PFSK-1 (cell line): ENCODE measurements around the gene THRB.

ENCODE experiments used
- FOXP2 ChIP-seq: optimal IDR thresholded peaks from 2 replicates; pipeline ENCODE3; 2011; ENCODE audit warnings: borderline replicate concordance, control low read depth, inconsistent platforms; ENCODE audit not compliant: insufficient read depth; ENCODE audit errors: extremely low read length, extremely low read depth
- POLR2AphosphoS5 ChIP-seq: IDR thresholded peaks from 2 replicates; pipeline ENCODE4 v1.6.1; 2012; ENCODE audit warnings: low read depth, mild to moderate bottlenecking, control low read depth, low read length, moderate library complexity
- TF ChIP-seq, protein P1 (sequence below), 2 experiments: IDR thresholded peaks; 2 replicates each; pipeline versions ENCODE4 v1.6.1 to v1.8.0; 2011 to 2012; ENCODE audit warnings: low read depth in 2 of 2, low read length in 2 of 2, control low read depth in 1 of 2, inconsistent platforms in 1 of 2, mild to moderate bottlenecking in 1 of 2, moderate library complexity in 1 of 2; ENCODE audit not compliant: insufficient read depth in 1 of 2

DNA sequence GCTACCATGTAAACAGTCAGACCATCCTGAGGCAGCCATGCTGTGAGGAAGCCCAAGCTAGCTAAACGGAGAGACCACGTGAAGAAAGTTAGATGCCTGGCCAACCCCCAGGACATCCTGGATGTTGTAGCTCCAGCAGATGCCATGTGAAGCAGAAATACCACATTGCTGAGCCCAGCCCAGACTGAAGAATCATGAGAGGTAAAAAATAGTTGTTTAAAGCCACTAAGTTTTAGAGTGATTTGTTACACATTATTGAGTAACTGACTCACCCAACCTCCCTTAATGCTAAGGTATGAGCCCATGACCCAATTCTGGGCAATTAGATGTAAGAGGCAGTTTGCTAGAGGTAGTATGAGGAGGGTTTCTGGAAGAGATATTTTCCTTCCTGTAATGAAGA is 200.5 kb downstream of the THRB start:
- TF ChIP-seq, protein P1, sequence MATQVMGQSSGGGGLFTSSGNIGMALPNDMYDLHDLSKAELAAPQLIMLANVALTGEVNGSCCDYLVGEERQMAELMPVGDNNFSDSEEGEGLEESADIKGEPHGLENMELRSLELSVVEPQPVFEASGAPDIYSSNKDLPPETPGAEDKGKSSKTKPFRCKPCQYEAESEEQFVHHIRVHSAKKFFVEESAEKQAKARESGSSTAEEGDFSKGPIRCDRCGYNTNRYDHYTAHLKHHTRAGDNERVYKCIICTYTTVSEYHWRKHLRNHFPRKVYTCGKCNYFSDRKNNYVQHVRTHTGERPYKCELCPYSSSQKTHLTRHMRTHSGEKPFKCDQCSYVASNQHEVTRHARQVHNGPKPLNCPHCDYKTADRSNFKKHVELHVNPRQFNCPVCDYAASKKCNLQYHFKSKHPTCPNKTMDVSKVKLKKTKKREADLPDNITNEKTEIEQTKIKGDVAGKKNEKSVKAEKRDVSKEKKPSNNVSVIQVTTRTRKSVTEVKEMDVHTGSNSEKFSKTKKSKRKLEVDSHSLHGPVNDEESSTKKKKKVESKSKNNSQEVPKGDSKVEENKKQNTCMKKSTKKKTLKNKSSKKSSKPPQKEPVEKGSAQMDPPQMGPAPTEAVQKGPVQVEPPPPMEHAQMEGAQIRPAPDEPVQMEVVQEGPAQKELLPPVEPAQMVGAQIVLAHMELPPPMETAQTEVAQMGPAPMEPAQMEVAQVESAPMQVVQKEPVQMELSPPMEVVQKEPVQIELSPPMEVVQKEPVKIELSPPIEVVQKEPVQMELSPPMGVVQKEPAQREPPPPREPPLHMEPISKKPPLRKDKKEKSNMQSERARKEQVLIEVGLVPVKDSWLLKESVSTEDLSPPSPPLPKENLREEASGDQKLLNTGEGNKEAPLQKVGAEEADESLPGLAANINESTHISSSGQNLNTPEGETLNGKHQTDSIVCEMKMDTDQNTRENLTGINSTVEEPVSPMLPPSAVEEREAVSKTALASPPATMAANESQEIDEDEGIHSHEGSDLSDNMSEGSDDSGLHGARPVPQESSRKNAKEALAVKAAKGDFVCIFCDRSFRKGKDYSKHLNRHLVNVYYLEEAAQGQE (IDR thresholded peaks at IDR 0.05; ENCODE audit: insufficient read depth in 1 of 2, low read depth in 2 of 2, low read length in 2 of 2), result no peak
- TF ChIP-seq POLR2AphosphoS5 (no peak), FOXP2 (no peak)
